GM21619 (cell line): ENCODE results near the gene IFFO2.
"Not testable (repeated sequence)": the region's sequence is repeated elsewhere in the genome, so short reads cannot be mapped to it uniquely, and the experiment has no call there.

ENCODE experiments used
- ATAC-seq: cut with Tn5 transposase; IDR thresholded peaks from one replicate; pipeline ENCODE4 v1.9.1; 2021; ENCODE audit not compliant: unreplicated experiment

Gene IFFO2

DNA sequence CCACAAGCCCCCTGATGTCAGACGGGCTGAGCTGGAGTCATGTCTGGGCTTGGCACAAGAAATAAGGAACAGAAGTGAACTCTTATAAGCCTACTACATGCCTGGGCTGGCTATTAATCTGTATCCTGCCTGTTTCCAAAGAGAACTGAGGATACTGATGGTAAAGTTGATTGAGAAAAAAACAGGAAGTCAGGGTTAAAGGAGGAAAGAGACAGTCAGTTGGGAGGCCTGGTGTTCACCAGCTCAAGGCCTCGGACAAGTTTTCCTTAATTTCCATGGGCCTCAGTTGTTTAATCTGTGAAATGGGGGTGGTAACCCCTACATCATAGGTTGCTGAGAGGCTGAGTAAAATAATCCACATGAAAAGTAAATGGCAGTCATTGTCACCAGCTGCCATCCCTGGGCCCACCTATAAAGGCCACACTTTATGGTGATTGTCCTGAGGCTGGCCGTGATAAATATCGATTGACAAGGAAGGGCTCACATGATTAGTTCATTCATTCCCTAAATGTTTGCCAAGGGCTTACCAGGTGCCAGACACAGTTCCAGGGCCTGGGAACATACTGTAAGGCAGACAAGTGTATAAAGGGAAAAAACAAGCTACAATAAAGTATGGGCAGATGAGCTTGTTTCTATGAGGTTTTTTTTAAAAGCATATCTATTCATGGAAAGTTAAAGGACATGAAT lies 57.0 kb downstream of the IFFO2 start:
- ATAC-seq, result no peak

DNA sequence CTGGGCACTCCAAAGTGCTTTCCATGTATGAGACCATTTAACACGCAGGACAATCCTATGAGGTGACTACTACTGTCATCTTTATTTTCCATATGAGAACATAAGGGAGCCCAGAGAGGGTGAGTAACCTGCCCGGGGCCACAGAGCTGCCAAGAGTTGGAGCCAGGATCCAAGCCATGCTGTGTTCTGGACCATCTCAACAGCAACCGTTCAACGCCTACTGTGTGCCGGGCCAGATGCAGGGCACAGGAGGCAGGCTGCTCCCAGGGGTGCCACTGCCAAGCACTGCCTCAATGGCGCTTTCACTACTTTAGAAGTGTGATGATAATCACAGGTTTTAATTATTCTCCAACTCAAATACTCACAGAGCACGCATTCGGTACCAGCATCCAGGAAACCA lies 57.9 kb downstream of the IFFO2 start:
- ATAC-seq, result no peak

- ATAC-seq, result no peak
Observed at GRCh38 chr1:18895317-18895716, 61.2 kb downstream of the IFFO2 start.

DNA sequence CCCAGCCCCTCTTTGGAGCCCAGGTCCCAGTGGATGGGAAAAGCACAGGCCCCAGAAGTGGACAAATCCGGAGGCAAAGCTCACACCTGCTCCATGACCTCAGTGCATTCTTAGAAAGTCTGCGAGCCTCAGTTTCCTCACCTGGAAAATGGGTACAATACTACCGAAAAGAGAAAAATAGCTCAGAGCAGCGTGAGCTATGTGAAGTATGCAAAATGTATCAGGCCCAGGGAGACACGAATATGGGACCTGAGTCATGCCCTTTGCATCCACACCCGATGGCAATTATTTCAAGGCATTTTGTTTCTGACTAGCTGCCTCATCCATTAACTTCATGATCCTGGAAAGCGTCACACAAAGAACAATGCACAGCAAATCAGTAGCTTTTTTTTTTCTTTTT lies 63.4 kb downstream of the IFFO2 start:
- ATAC-seq, result no peak

- ATAC-seq, result not testable (repeated sequence)
Observed at GRCh38 chr1:18891858-18892257, 64.6 kb downstream of the IFFO2 start.

- no peak for ATAC-seq
Observed at GRCh38 chr1:18891426-18891780, 65.1 kb downstream of the IFFO2 start.

DNA sequence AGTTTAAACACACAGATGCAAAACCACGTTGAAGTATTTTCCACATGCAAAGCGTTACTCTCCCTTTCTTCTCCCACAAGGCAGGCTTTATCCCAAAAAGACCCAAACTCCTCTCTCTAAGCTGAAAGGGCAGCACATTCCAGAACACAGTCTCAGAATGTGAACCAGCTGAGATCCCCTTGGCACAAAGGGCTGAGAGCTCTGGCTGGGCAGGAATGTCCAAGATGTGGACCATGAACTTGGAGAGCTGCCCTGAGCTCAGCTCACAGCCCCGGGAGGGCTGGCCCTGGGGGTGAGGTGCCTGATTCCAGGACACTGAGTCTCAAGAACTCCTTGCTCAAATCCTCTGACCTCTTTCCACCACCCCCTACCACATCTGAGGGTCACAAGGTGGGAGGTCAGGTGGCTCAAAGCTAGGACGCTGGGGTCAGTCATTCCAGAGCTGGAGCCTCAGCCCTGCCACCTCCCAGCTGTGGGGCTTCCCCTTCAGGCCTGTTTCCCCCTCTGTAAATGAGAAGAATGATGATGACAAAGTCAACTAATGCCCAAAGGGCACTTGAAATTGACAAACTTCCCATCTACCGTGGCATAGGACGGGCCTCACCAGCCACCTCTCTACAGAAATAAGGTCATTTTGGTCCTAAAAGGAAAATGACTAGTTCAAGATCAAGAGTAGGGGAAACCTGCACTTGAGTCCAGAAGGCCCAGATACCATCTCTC lies 65.6 kb downstream of the IFFO2 start:
- ATAC-seq, result no peak

- no peak for ATAC-seq
Observed at GRCh38 chr1:18886003-18886335, 70.5 kb downstream of the IFFO2 start.

DNA sequence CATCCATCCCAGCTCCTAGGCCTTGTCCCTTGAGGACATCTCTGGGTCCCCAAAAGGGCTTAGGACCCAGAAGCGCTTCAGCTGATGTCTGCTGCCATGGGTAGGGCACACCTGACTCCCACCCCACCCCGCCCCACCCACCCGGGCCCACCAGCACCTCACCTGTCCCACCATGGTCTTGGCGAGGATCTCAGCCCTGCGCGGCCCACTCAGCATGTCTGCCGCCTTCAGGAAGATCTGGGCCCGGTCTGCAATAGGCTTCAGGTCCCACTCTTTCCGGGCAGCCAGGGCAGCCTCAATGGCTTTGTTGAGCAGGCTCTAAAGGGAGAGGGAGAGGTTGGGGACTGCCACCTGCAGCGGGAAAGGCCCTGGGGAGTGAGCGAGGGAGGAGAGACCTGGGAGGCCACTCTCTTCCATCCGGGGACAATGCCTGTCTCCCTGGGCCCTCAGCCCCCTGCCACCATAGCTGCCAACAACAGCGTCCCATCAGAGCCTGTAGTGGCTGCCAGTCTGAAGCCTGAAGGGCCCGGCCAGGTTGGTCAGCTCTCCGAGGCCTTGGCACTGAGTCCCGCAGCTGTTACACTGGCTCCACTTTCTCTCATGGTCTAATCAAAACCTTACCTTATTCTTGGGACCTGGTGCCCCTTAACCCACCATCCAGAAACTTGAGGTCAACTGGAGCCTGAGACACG lies 71.0 kb downstream of the IFFO2 start:
- ATAC-seq, result no peak

DNA sequence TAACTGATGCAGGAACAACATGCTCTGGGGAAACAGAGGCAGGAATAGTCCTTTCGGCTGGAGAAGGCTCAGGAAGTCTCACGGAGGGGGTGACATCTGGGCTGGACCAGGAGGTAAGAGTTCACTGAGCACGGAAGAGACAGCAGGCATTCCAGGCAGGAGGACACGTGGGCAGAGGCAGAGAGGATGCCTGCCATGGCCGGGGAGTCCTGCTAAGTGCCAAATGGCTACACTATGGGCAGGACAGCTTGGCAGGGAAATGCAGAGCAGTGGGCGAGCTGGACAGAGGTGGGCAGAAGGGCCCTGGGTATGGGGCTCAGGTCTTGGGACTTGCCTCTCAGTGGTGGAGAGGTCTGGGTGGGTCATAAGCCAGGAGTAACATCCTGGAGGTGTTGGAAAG lies 71.7 kb downstream of the IFFO2 start:
- ATAC-seq, result no peak

DNA sequence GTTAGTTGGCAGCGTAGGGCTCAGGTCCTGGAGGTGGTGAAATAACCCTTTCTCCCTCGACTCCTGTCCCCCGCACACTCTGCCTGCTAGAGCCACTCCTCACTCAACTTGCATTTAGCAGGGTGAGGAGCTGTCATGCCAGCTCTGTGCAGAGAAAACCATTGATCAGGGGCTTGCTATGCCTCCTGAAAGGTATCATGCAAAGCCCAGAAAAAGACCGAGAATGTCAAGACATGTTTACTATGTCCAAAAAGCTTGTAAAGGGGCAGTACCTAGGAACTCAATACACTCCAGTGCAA lies 72.1 kb downstream of the IFFO2 start:
- ATAC-seq, result no peak

DNA sequence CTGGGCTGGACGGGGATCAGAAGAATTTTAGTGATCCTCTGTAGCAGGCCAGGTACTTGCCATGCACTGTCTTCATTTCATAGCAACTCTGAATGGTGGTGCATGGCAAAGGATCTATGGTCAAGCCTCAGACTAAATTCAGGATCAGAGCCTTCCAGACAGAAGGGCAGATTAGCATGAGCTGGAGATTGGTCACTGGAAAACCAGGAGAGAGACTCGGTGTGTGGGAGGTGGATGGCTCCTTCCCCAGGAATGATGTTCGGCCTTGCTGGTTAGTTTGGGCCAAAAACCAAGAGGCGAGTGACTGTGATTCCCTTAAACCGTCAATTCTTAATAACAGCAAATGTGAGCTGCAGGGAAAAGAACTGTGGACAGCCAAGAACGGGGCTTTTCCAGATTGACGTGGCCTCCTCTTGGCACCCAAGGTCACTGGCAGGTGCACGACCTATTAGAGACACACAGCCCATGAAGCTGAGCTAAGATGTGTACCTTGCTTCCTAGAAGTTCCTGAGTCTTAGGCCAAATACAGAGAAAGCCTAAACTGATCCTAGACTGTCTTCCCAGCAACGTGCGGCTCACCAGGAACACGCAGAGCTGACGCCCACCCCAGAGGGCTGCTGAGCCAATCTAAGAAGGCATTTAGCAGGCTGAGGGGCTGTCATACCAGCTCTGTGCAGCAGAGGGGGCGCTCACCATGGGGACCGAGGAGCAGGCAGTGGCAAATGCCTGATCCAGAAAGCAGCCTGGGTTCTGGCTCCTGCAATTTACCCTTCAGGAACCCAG lies 72.6 kb downstream of the IFFO2 start:
- no peak for ATAC-seq

GRCh38 chr1:18883079-18883478 lies 73.4 kb downstream of the IFFO2 start:
- ATAC-seq, result no peak

DNA sequence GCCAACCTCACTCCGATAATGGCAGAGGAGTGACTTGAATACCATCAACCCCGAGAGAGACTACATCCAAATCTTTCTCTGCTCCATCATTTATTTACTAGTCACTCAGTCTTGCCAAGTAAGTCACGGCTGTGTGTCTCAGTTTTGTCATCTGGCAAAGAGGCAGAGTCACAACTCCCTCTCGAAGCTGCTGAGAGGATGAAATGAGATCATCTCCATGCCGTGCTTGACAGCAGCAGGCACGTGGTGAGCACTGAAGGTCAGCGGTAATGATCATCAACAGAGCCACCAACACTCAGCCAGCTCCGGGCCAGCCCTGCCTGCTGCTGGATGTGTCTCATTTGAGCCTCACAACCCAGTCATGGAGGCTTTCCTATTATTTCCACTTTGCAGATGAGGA lies 74.0 kb downstream of the IFFO2 start:
- no peak for ATAC-seq

GRCh38 chr1:18881642-18882431 lies 74.6 kb downstream of the IFFO2 start:
- ATAC-seq, result no peak

DNA sequence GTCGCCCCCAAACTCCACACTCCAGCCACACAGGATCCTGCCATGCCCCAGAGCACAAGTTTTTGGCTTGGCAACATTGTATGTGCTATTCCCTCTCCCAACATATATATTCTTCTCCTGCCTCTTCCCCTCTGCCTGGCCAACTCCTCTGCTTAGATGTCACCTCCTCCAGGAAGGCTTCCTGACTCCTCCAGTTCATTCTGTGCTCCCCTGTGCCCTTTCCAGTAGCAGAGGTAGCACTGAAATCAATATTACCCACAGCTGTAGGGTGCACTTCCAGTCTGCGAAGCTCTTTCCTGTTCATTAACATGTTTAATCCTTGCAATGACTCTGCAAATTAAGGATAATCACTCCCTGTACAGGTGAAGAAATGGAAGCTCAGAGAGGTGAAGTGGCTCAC lies 75.3 kb downstream of the IFFO2 start:
- no peak for ATAC-seq

DNA sequence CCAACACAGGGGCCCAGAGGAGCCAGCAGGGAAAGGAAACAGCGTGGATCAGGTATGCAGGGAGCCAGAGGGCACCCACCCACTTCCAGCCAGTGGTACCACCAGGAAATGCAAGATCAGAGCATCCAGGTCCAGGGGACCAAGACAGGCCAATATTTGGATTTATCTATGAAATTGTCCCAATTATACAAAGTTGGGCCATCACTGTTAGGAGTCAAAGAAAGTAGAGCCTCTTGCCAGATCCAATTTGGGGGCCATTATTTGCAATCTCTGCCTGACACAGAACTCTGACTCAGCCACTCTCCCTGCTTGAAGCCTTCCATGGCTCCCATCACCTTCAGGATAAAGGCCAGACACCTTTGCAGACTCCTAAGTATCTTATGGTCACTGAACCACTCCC lies 75.9 kb downstream of the IFFO2 start:
- ATAC-seq, result no peak

- no peak for ATAC-seq
Observed at GRCh38 chr1:18879791-18880309, 76.6 kb downstream of the IFFO2 start.

DNA sequence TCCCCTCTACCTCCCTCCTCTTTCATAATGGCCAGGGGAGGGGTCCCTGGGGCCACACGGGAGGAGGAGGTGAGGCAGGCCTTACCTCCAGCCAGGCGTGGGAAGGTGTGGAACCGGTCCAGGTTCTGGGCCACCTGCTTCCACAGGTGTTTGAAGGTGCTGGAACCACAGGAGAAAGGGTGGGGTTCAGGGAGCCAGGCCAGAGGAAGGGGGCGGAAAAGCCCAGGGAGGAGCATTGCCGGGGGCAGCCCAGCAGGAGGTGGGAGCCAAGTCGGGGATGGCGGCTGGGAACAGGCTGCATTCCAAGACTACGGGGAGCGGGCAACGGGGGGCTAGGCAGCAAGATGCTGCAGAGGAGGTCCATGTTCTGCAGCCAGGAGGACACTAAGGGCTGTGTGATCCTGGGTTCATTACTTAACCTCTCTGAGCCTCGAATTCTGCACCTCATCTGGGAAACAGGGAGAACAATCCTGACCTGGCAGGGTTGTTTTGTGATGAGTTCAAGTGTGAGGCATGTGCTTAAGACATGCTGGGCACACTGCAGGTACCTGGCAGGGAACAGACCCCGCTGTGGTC lies 77.2 kb downstream of the IFFO2 start:
- no peak for ATAC-seq

GRCh38 chr1:18878538-18879214 lies 77.8 kb downstream of the IFFO2 start:
- no peak for ATAC-seq
